MCF 10A (cell line): ENCODE measurements around the gene ALG11. TPM values are rescaled to one million over a fixed set of nuclear protein-coding genes. Genes with fewer than 3 reads are reported as not detected.

Source experiments
- BruUV-seq: library from RNA; stranded (reverse); fragments of 400-500 nt; replicated peaks from 2 replicates; lab custom pipeline; 2021; lab: Mats Ljungman, UMichigan
- CTCF ChIA-PET: fragments of 300-600 bp; sonication (Branson Sonifier 250); formaldehyde crosslinking; extraction: SDS; loops from one replicate; lab custom pipeline; 2021; ENCODE audit warnings: antibody characterized with exemption, inconsistent platforms; lab: Yijun Ruan, JAX
- POLR2A ChIA-PET: fragments of 300-600, 350-650 bp; sonication (Branson Sonifier 250); formaldehyde crosslinking; extraction: SDS; loops from one replicate; lab custom pipeline; 2020; ENCODE audit warnings: antibody characterized with exemption, inconsistent platforms; lab: Yijun Ruan, JAX
- DNase-seq: peaks from one replicate; pipeline ENCODE4 v3.0.0-alpha.2; 2018; ENCODE audit not compliant: unreplicated experiment
- H3K27ac Mint-ChIP-seq: one replicate; pipeline ENCODE4 v1.8.0; 2022; ENCODE audit warnings: mild to moderate bottlenecking, low read depth, mixed read lengths; ENCODE audit not compliant: unreplicated experiment
- H3K27me3 Mint-ChIP-seq: one replicate; pipeline ENCODE4 v1.8.0; 2022; ENCODE audit warnings: mixed read lengths; ENCODE audit not compliant: insufficient read depth, unreplicated experiment
- H3K36me3 Mint-ChIP-seq: one replicate; pipeline ENCODE4 v1.8.0; 2022; ENCODE audit warnings: mild to moderate bottlenecking, moderate library complexity, mixed read lengths; ENCODE audit not compliant: insufficient read depth, unreplicated experiment
- H3K4me1 Mint-ChIP-seq: one replicate; pipeline ENCODE4 v1.8.0; 2022; ENCODE audit warnings: mixed read lengths; ENCODE audit not compliant: insufficient read depth, unreplicated experiment
- H3K4me3 Mint-ChIP-seq: one replicate; pipeline ENCODE4 v1.8.0; 2022; ENCODE audit warnings: mild to moderate bottlenecking, moderate library complexity, mixed read lengths; ENCODE audit not compliant: unreplicated experiment
- H3K9me3 Mint-ChIP-seq: one replicate; pipeline ENCODE4 v1.8.0; 2022; ENCODE audit warnings: mixed read lengths; ENCODE audit not compliant: unreplicated experiment
- intact Hi-C: fragments of 100-400 bp; cut with micrococcal nuclease; formaldehyde crosslinking; loops from 2 replicates; pipeline ENCODE4 v1.14.1; 2022
- total RNA-seq: library from RNA; stranded (reverse); gene quantifications from 2 replicates; pipeline ENCODE4 v1.2.3, GENCODE V29; 2022
- TF ChIP-seq, protein P1 (sequence below): fragments of 200-600 bp; IDR thresholded peaks from one replicate; pipeline ENCODE4 v1.8.0; 2022; ENCODE audit warnings: antibody characterized with exemption, mild to moderate bottlenecking; ENCODE audit not compliant: unreplicated experiment

ALG11 gene
- total RNA-seq, 1 experiment from 2014 or later, result 33.3 TPM

DNA sequence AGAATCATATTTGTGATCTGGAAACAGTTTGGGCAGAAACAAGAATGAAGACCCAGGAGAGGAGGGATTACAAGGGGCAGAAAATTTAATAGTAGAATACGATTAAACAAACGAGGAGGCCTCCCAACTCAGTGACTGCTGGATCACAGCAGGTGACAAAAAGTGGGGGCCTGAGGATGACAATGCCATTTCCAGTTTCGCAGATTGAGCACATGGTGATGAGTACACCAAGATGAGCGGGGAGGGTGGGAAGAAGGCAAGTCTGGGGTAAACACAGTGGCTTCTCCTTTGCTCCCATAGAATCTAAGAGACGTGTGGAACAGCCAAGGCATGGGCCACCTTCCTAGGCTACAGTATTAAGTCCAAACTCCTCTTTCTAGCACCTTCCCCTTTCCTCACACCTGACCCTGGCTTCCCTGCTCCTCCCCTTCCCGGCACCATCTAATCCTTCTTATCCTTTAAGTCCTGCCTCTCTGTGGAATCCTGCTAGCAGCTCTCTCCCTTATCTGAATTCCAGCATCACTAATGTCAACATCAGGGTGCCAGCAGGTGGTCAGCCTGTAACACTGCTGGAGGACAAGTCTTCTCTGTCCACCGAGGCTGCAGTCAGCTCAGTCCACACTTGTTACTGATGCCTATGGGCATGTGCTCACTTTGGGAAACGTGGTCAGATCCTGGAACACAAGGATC lies 14.4 kb upstream of the ALG11 start:
- ChIA-PET POLR2A (interaction anchor here (1.0 kb wide), 2 partner anchors 15 to 30 kb away, joined by 3 to 4 read pairs; partner anchors contain the start of gene ALG11), CTCF (interaction anchor here (0.7 to 10.2 kb wide), 6 partner anchors 9 to 133 kb away, joined by 3 to 97 read pairs (median 4); partner anchors contain the start of gene NEK5)
- Mint-ChIP-seq H3K4me3 (no peak overlapping the region), H3K36me3 (no peaks in the 10 kb centered on the region), H3K27me3 (peaks cover 12% of the 10 kb centered on the region), H3K4me1 (peaks cover 22% of the 10 kb centered on the region), H3K9me3 (no peaks in the 10 kb centered on the region), H3K27ac (no peak overlapping the region)
- DNase-seq, result no peak
- no TSS peak for BruUV-seq
- intact Hi-C loops, result loop anchor here (5.0 kb wide), 1 partner anchor 100 kb away; no protein-coding TSS in a partner anchor
- TF ChIP-seq, protein P1, sequence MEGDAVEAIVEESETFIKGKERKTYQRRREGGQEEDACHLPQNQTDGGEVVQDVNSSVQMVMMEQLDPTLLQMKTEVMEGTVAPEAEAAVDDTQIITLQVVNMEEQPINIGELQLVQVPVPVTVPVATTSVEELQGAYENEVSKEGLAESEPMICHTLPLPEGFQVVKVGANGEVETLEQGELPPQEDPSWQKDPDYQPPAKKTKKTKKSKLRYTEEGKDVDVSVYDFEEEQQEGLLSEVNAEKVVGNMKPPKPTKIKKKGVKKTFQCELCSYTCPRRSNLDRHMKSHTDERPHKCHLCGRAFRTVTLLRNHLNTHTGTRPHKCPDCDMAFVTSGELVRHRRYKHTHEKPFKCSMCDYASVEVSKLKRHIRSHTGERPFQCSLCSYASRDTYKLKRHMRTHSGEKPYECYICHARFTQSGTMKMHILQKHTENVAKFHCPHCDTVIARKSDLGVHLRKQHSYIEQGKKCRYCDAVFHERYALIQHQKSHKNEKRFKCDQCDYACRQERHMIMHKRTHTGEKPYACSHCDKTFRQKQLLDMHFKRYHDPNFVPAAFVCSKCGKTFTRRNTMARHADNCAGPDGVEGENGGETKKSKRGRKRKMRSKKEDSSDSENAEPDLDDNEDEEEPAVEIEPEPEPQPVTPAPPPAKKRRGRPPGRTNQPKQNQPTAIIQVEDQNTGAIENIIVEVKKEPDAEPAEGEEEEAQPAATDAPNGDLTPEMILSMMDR, result no peak

DNA sequence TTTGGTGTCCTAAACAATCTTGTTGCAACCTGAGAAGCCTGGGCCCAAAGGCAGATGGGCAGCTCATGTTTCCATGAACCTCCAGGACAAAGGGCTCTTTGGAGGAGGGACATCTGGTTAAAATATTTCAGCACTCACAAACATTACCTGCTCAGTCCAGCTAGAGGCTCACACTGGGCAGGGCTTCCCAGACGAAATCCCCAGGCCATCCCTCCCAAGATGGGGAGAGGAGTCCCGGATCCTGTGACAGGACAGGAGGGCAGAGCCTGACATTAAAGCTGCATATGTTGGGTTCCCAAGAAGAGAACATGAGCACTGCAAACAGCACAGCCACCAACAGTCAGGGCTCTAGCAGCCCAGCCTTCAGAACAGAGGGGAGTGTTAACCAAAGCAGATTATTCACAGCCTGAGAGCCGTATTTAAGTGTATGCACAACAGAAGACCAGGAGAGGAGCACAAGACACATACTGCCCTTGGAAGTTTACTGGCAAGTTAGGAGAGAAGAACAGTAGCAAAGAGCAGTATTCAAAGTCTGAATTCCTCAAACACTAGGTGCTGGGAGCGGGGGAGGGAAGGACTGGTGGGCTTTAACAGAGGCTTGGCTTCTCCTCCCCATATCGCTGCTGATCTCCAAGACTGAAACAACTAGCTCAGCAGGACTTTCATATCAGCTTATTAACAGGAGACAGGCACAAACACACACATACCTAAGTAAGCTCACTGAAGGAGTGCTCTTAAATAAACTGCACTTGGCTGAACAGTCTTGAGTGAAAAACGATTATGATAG lies 13.3 kb upstream of the ALG11 start:
- Mint-ChIP-seq H3K4me3 (no peak overlapping the region), H3K27ac (no peak overlapping the region), H3K9me3 (no peaks in the 10 kb centered on the region), H3K27me3 (peaks cover 12% of the 10 kb centered on the region), H3K4me1 (peaks cover 22% of the 10 kb centered on the region), H3K36me3 (no peaks in the 10 kb centered on the region)
- ChIA-PET POLR2A (interaction anchor here (0.9 to 1.3 kb wide), 4 partner anchors 13 to 130 kb away, joined by 3 read pairs; partner anchors contain the start of genes ALG11 and NEK5), CTCF (interaction anchor here (0.7 to 10.2 kb wide), 6 partner anchors 7 to 128 kb away, joined by 3 to 97 read pairs (median 6); partner anchors contain the start of gene NEK5)
- intact Hi-C loops, result loop anchor here (5.0 kb wide), 1 partner anchor 102 kb away; no protein-coding TSS in a partner anchor
- no peak for DNase-seq
- no TSS peak for BruUV-seq
- TF ChIP-seq, protein P1, result no peak

DNA sequence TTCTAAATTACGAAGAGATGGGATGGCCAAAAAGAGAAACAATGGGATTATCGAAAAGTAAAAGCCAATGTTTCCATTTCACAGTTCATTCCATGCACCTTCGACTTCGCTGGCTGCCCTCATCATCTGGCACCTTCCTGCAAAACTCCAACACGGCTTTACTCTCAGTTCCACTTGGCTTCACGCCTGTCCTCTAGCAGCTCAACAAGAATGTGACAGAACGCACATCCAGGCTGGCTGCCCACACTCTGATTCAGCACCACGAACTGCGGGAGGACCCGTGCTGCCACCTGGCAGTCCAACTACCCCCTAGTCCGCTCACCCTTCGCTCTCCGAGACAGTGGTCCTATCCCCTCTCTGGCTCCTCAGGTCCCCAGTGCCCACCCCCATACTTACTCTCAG lies 12.7 kb upstream of the ALG11 start:
- H3K27ac Mint-ChIP-seq, result no peak overlapping the region
- H3K4me1 Mint-ChIP-seq, result peaks cover 22% of the 10 kb centered on the region
- H3K9me3 Mint-ChIP-seq, result no peaks in the 10 kb centered on the region
- ChIA-PET POLR2A (interaction anchor here (0.9 to 1.3 kb wide), 3 partner anchors 13 to 129 kb away, joined by 3 read pairs; partner anchors contain the start of genes ALG11 and NEK5), CTCF (interaction anchor here (0.5 to 10.2 kb wide), 13 partner anchors 8 to 797 kb away, joined by 3 to 97 read pairs (median 5); partner anchors contain the start of gene NEK5)
- no TSS peak for BruUV-seq
- peak; percentile 14 for DNase-seq
- intact Hi-C loops, result loop anchor here (5.0 kb wide), 1 partner anchor 102 kb away; no protein-coding TSS in a partner anchor
- TF ChIP-seq, protein P1, result no peak
- no peaks in the 10 kb centered on the region for H3K36me3 Mint-ChIP-seq
- H3K27me3 Mint-ChIP-seq, result peaks cover 12% of the 10 kb centered on the region
- H3K4me3 Mint-ChIP-seq, result no peak overlapping the region
